ENCODE results near the gene CYSTM1.

The CYSTM1 gene

GRCh38 chr5:140225396-140225795 lies 50.4 kb downstream of the CYSTM1 start:
- no peak for TF ChIP-seq CTCF (IDR thresholded peaks at IDR 0.05; ENCODE audit: control insufficient read depth, insufficient read depth, low read depth, low read length, missing control alignments)
- no peak overlapping the region for H3K4me3 ChIP-seq (ENCODE audit: control insufficient read depth, low read depth, low read length)
- DNase-seq (ENCODE audit: low read depth) = no peak

GRCh38 chr5:140227046-140227445 lies 52.1 kb downstream of the CYSTM1 start:
- TF ChIP-seq CTCF (IDR thresholded peaks at IDR 0.05; ENCODE audit: control insufficient read depth, insufficient read depth, low read depth, low read length, missing control alignments) = peak; percentile 11

GRCh38 chr5:140228364-140228837 lies 53.4 kb downstream of the CYSTM1 start:
- TF ChIP-seq CTCF (IDR thresholded peaks at IDR 0.05; ENCODE audit: control insufficient read depth, insufficient read depth, low read depth, low read length, missing control alignments) = no peak
- no peak overlapping the region for H3K4me3 ChIP-seq (ENCODE audit: control insufficient read depth, low read depth, low read length)
- no peak for DNase-seq (ENCODE audit: low read depth)

More at GRCh38 chr5:140227046-140227445, 52.1 kb downstream of the CYSTM1 start:
- no peak overlapping the region for H3K4me3 ChIP-seq (ENCODE audit: control insufficient read depth, low read depth, low read length)
- no peak for DNase-seq (ENCODE audit: low read depth)

- no peak for TF ChIP-seq CTCF (IDR thresholded peaks at IDR 0.05; ENCODE audit: control insufficient read depth, insufficient read depth, low read depth, low read length, missing control alignments)
- DNase-seq (ENCODE audit: low read depth) = no peak
- no peak overlapping the region for H3K4me3 ChIP-seq (ENCODE audit: control insufficient read depth, low read depth, low read length)
Observed at GRCh38 chr5:140230373-140230772, 55.4 kb downstream of the CYSTM1 start.

GRCh38 chr5:140232731-140233130 lies 57.7 kb downstream of the CYSTM1 start:
- no peak for DNase-seq (ENCODE audit: low read depth)
- TF ChIP-seq CTCF (IDR thresholded peaks at IDR 0.05; ENCODE audit: control insufficient read depth, insufficient read depth, low read depth, low read length, missing control alignments) = no peak
- no peak overlapping the region for H3K4me3 ChIP-seq (ENCODE audit: control insufficient read depth, low read depth, low read length)

- DNase-seq (ENCODE audit: low read depth) = no peak
- TF ChIP-seq CTCF (IDR thresholded peaks at IDR 0.05; ENCODE audit: control insufficient read depth, insufficient read depth, low read depth, low read length, missing control alignments) = no peak
- no peak overlapping the region for H3K4me3 ChIP-seq (ENCODE audit: control insufficient read depth, low read depth, low read length)
Observed at GRCh38 chr5:140234377-140234989, 59.5 kb downstream of the CYSTM1 start.
